Keratinocyte (primary cell): ENCODE data around the gene MCUB. TPM values are rescaled to one million over a fixed set of nuclear protein-coding genes. Genes with fewer than 3 reads are reported as not detected.
"Not testable (repeated sequence)": the region's sequence is repeated elsewhere in the genome, so short reads cannot be mapped to it uniquely, and the experiment has no call there.

Experiments used
- DNase-seq: peaks from one replicate; pipeline ENCODE4 v3.0.0-alpha.2; 2011; ENCODE audit warnings: low read depth, missing footprints, low spot score
- FAIRE-seq: peaks from 2 replicates; lab custom pipeline; 2011; peaks lifted over from hg19 to GRCh38; lab: Jason Lieb, UNC
- H2AFZ ChIP-seq: 2 replicates; pipeline ENCODE4 v1.6.0; 2012; ENCODE audit warnings: low read length, control low read depth, inconsistent platforms; ENCODE audit not compliant: control insufficient read depth
- H3K27ac ChIP-seq: 2 replicates; pipeline ENCODE4 v1.5.1; 2011; ENCODE audit warnings: low read length; ENCODE audit not compliant: control insufficient read depth, insufficient read depth
- H3K27me3 ChIP-seq: 3 replicates; pipeline ENCODE4 v1.6.0; 2011; ENCODE audit warnings: low read length; ENCODE audit not compliant: control insufficient read depth, insufficient read depth; ENCODE audit errors: extremely low read depth
- H3K36me3 ChIP-seq, 2 experiments: 2 replicates in 1 of 2; 3 replicates in 1 of 2; pipeline ENCODE4 v1.5.1; 2011; ENCODE audit warnings: low read length in 2 of 2, mild to moderate bottlenecking in 1 of 2; ENCODE audit not compliant: control insufficient read depth in 2 of 2, insufficient read depth in 2 of 2; ENCODE audit errors: extremely low read depth in 1 of 2
- H3K4me1 ChIP-seq: 3 replicates; pipeline ENCODE4 v1.5.1; 2011; ENCODE audit warnings: low read length; ENCODE audit not compliant: control insufficient read depth, insufficient read depth; ENCODE audit errors: extremely low read depth
- H3K4me2 ChIP-seq: 3 replicates; pipeline ENCODE4 v1.6.0; 2011; ENCODE audit warnings: low read depth, low read length; ENCODE audit not compliant: control insufficient read depth, insufficient read depth; ENCODE audit errors: extremely low read depth
- H3K4me3 ChIP-seq, 3 experiments: fragments of 200-600 bp in 1 of 3; sonication (generic) in 1 of 3; 2 replicates in 2 of 3; 3 replicates in 1 of 3; pipeline ENCODE4 v1.5.1; 2011 to 2016; ENCODE audit warnings: low read length in 3 of 3, mild to moderate bottlenecking in 3 of 3, control low read depth in 2 of 3, inconsistent platforms in 1 of 3, low read depth in 1 of 3, mixed read lengths in 1 of 3, mixed run types in 1 of 3, moderate library complexity in 1 of 3; ENCODE audit not compliant: control insufficient read depth in 2 of 3, insufficient read depth in 2 of 3; ENCODE audit errors: extremely low read depth in 1 of 3
- H3K79me2 ChIP-seq: 2 replicates; pipeline ENCODE4 v1.6.0; 2012; ENCODE audit warnings: low read length; ENCODE audit not compliant: control insufficient read depth, insufficient read depth
- H3K9ac ChIP-seq: 3 replicates; pipeline ENCODE4 v1.6.0; 2011; ENCODE audit warnings: low read length; ENCODE audit not compliant: control insufficient read depth, insufficient read depth; ENCODE audit errors: extremely low read depth
- H3K9me1 ChIP-seq: 3 replicates; pipeline ENCODE4 v1.6.0; 2011; ENCODE audit warnings: low read length; ENCODE audit not compliant: control insufficient read depth, insufficient read depth; ENCODE audit errors: extremely low read depth
- H3K9me3 ChIP-seq: 2 replicates; pipeline ENCODE4 v1.5.1; 2012; ENCODE audit warnings: low read depth, low read length; ENCODE audit not compliant: control insufficient read depth
- H4K20me1 ChIP-seq: 3 replicates; pipeline ENCODE4 v1.6.0; 2011; ENCODE audit warnings: low read length; ENCODE audit not compliant: control insufficient read depth, insufficient read depth; ENCODE audit errors: extremely low read depth
- EZH2 ChIP-seq: IDR thresholded peaks from one replicate; pipeline ENCODE4 v1.6.1; 2012; ENCODE audit warnings: inconsistent platforms, mild to moderate bottlenecking, low read length, moderate library complexity
- dilution Hi-C: fragments of 300-500 bp; cut with MboI; formaldehyde crosslinking; loops from one replicate; pipeline ENCODE4 v1.7.0; 2020; ENCODE audit warnings: low sequenced_read_pairs; ENCODE audit not compliant: extremely low pct_ligation_motif_present
- polyA plus RNA-seq, 5 experiments: library from polyadenylated mRNA; depleted of rRNA in 3 of 5; stranded (reverse) in 3 of 5; stranded (forward) in 1 of 5; unstranded in 1 of 5; fragments of >200 nt; gene quantifications; 1 replicate in 1 of 5; 2 replicates in 3 of 5; 3 replicates in 1 of 5; pipeline versions ENCODE4 v1.2.1 to v1.2.3, GENCODE V29; 2011 to 2012; ENCODE audit warnings: missing spikeins in 2 of 5, low read depth in 1 of 5, low replicate concordance in 1 of 5
- TF ChIP-seq, protein P1 (sequence below), 3 experiments: IDR thresholded peaks in 1 of 3; conservative IDR thresholded peaks in 1 of 3; optimal IDR thresholded peaks in 1 of 3; 2 replicates in 2 of 3; 3 replicates in 1 of 3; pipeline versions ENCODE3 to v1.5.1; 2011; ENCODE audit warnings: low read length in 3 of 3, mild to moderate bottlenecking in 3 of 3, moderate library complexity in 2 of 3, control low read depth in 1 of 3, inconsistent platforms in 1 of 3; ENCODE audit not compliant: insufficient read depth in 2 of 3; ENCODE audit errors: extremely low read depth in 1 of 3

The MCUB gene
- polyA plus RNA-seq, 1 donor (not counting 4 experiments of a cell fraction or from before 2014, with no cell fraction given), result 20.3 TPM

DNA sequence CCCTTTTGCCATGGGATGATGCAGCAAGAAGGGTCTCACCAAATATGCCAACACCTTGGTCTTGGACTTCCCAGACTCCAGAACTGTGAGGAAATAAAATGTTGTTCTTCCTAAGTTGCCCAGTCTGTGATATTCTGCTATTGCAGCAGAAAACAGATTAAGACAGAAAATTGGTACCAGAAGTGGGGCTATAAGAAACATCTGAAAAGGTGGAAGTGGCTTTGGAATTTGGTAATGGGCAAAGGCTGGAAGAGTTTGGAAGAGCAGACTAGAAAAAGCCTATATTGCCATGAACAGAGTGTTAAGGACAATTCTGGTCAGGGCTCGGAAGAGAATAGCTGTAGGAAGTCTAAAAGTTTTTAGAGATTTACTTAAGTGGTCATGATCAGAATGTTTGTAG lies 115.8 kb downstream of the MCUB start:
- no peaks in the 10 kb centered on the region for H3K9me1 ChIP-seq
- H3K36me3 ChIP-seq, result no peaks in the 10 kb centered on the region
- no peak for DNase-seq
- no peak overlapping the region for H3K27ac ChIP-seq
- FAIRE-seq, result no peak
- H3K9me3 ChIP-seq, result no peaks in the 10 kb centered on the region
- H3K27me3 ChIP-seq, result no peaks in the 10 kb centered on the region
- no peaks in the 10 kb centered on the region for H3K4me1 ChIP-seq
- dilution Hi-C loops, result no loop called here
- no peak overlapping the region for H3K4me2 ChIP-seq
- H4K20me1 ChIP-seq, result no peaks in the 10 kb centered on the region
- no peaks in the 10 kb centered on the region for H3K79me2 ChIP-seq
- no peak overlapping the region for H2AFZ ChIP-seq
- no peak overlapping the region for H3K4me3 ChIP-seq
- no peak overlapping the region for H3K9ac ChIP-seq
- no peak for TF ChIP-seq EZH2
- TF ChIP-seq, protein P1, sequence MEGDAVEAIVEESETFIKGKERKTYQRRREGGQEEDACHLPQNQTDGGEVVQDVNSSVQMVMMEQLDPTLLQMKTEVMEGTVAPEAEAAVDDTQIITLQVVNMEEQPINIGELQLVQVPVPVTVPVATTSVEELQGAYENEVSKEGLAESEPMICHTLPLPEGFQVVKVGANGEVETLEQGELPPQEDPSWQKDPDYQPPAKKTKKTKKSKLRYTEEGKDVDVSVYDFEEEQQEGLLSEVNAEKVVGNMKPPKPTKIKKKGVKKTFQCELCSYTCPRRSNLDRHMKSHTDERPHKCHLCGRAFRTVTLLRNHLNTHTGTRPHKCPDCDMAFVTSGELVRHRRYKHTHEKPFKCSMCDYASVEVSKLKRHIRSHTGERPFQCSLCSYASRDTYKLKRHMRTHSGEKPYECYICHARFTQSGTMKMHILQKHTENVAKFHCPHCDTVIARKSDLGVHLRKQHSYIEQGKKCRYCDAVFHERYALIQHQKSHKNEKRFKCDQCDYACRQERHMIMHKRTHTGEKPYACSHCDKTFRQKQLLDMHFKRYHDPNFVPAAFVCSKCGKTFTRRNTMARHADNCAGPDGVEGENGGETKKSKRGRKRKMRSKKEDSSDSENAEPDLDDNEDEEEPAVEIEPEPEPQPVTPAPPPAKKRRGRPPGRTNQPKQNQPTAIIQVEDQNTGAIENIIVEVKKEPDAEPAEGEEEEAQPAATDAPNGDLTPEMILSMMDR (optimal IDR thresholded peaks at IDR 0.05 in 1 of 3, IDR thresholded peaks at IDR 0.05 in 1 of 3, conservative IDR thresholded peaks at IDR 0.05 in 1 of 3; ENCODE audit: extremely low read depth in 1 of 3, insufficient read depth in 2 of 3, low read length in 3 of 3), result no peak

DNA sequence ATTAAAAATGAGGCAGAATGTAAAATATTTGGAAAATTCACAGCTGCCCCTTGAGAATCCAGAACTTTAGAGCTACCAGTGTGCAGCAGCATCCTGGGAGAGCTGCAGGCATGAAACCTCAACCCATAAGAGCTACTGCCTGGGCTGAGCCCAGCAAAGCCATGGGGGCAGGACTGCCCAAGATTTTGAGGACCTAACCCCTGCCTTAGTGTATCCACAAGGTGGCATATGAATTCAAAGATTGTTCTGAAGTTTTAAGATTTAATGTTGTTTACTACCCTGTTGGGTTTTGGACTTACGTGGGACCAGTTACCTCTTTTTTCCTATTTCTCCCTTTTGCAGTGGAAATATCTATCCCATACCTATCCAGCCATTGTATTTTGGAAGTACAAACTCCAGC lies 116.8 kb downstream of the MCUB start:
- Histone ChIP-seq H3K4me1 (no peaks in the 10 kb centered on the region), H4K20me1 (no peaks in the 10 kb centered on the region), H3K27me3 (no peaks in the 10 kb centered on the region), H3K79me2 (no peaks in the 10 kb centered on the region), H3K9ac (no peak overlapping the region), H3K36me3 (no peaks in the 10 kb centered on the region), H2AFZ (no peak overlapping the region), H3K4me2 (no peak overlapping the region), H3K4me3 (no peak overlapping the region), H3K9me3 (no peaks in the 10 kb centered on the region), H3K27ac (no peak overlapping the region), H3K9me1 (no peaks in the 10 kb centered on the region)
- dilution Hi-C loops, result no loop called here
- FAIRE-seq (no peak), DNase-seq (no peak)
- TF ChIP-seq EZH2, result no peak
- TF ChIP-seq, protein P1 (optimal IDR thresholded peaks at IDR 0.05 in 1 of 3, IDR thresholded peaks at IDR 0.05 in 1 of 3, conservative IDR thresholded peaks at IDR 0.05 in 1 of 3; ENCODE audit: extremely low read depth in 1 of 3, insufficient read depth in 2 of 3, low read length in 3 of 3), result no peak

DNA sequence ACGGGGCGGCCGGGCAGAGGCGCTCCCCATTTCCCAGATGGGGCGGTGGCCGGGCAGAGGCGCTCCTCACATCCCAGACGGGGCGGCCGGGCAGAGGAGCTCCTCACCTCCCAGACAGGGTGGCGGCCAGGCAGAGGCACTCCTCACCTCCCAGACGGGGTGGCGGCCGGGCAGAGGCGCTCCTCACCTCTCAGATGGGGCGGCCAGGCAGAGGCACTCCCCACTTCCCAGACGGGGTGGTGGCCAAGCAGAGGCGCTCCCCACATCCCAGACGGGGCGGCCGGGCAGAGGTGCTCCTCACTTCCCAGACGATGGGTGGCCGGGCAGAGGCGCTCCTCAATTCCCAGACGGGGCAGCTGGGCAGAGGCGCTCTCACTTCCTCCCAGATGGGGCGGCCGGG lies 118.4 kb downstream of the MCUB start:
- H3K9me3 ChIP-seq, FAIRE-seq, H3K9me1 ChIP-seq, H3K4me3 ChIP-seq, H3K4me1 ChIP-seq, H3K27me3 ChIP-seq, H3K79me2 ChIP-seq, DNase-seq, H3K27ac ChIP-seq, H4K20me1 ChIP-seq, H2AFZ ChIP-seq, dilution Hi-C loops, H3K4me2 ChIP-seq, H3K36me3 ChIP-seq, H3K9ac ChIP-seq: not testable (repeated sequence)

DNA sequence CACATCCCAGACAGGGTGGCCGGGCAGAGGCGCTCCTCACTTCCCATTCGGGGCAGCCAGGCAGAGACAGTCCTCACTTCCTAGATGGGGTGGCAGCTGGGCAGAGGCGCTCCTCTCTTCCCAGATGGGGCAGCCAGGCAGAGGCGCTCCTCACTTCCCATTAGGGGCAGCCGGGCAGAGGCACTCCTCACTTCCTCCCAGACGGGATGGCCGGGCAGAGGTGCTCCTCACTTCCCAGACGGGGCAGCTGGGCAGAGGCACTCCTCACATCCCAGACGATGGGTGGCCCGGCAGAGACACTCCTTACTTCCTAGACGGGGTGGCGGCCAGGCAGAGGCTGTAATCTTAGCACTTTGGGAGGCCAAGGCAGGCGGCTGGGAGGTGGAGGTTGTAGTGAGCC lies 118.9 kb downstream of the MCUB start:
- H4K20me1 ChIP-seq, H3K4me1 ChIP-seq, DNase-seq, H3K4me2 ChIP-seq, H3K27me3 ChIP-seq, H3K79me2 ChIP-seq, H3K9me3 ChIP-seq, H3K9me1 ChIP-seq, H3K36me3 ChIP-seq, FAIRE-seq, dilution Hi-C loops, H2AFZ ChIP-seq, H3K9ac ChIP-seq, H3K27ac ChIP-seq, H3K4me3 ChIP-seq: not testable (repeated sequence)
